Activated CD4-positive, alpha-beta T cell treated with anti-CD3 and anti-CD28 coated beads for 1 hour (primary cell): ENCODE measurements around the gene NRXN3.

ENCODE experiments used
- DNase-seq: peaks from one replicate; pipeline ENCODE4 v3.0.0-alpha.2; 2020

NRXN3 gene

DNA sequence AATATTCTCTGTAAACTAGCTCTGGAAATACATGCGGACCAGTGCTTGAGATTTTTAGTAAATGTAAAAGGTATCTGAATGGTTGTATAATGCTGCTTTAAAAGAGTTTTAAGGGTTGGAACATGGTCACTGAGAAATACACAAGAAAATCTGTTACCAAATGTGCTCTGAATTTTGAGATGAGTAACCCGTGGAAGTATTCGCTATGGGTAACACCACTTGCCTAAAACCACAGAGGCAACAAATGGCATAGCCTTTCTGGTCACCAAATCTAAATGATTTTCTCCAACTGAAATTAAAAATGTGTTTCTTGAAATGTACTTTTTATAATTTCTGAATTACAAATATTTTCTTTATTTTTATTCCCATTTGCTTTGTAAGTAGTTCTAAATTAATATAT is 1295.5 kb downstream of the NRXN3 start:
- no peak for DNase-seq

DNA sequence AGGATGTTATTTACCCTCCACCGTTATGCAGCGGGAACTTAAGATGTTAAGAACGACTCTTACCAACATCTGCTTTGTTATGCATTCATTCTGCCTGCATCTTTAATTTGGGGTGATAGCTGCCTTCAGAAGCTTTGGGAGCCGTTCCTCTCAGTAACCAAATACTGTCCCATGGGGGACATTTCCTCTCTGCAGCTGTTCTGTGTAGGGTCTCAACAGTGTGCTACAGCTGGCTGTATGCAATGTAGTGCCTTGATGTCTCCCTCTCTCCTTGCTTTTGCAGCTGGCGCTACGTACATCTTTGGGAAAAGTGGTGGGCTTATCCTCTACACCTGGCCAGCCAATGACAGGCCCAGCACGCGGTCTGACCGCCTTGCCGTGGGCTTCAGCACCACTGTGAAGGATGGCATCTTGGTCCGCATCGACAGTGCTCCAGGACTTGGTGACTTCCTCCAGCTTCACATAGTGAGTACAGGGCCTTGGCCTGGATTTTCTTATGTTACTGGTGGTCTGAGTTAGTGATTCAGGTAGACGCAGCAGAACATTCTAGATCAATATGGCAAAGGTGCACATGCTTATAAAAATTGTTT is 1296.9 kb downstream of the NRXN3 start:
- DNase-seq: no peak

DNA sequence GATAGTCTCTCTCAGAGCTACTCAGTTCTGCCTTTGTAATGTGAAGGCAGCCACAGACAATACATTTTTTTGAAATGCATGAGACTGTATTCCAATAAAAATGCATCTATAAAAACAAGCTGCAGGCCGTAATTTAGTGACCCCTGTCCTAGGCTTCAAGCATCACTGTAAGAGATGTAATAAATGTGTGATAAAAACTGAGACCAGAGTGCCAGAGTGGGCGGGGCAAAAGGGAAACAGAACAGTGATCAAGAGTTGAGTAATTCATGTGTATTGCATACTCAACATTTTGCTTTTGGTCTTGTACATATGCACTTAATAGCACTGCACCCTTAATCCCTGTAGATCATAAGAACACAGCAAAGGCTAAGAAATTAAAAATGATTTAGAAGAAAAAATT is 1297.7 kb downstream of the NRXN3 start:
- no peak for DNase-seq

DNA sequence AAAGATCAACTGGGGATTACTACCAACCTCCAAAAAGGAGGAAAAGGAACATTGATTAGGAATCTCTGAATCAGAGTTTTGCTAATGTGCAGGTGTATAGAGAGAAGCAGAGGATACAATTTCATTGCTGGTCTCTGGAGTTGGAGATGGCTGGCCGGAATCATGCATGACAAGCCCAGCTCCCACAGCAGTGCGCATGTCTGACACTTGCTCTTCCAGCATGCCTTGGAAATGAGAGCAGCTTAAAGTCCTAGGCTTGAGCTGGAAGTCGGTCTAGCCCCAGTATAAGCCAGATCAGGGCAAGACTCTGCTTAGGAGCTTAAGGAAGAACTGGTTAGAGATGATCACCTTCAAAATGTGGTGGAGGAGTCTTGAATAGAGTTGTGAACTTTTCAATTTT is 1298.3 kb downstream of the NRXN3 start:
- DNase-seq: no peak

DNA sequence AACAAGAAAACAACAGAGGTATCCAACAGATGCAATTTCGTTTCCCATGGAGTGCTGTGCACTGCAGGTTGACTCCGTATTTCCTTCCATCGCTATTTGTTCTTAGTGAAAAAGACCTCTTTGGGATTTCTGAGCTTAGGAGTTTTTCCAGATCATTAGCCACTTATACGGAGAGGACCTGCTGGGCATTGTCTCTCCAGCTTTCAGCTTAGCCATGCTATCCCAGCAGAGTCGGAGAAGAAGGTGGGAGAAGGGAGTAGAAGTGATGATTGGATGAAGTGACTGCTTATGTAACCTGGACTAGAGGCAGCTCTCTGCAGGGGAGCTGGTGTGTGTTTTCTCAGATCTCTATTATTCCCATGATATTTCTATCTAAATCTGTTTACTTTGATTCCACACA is 1303.5 kb downstream of the NRXN3 start:
- DNase-seq: no peak

DNA sequence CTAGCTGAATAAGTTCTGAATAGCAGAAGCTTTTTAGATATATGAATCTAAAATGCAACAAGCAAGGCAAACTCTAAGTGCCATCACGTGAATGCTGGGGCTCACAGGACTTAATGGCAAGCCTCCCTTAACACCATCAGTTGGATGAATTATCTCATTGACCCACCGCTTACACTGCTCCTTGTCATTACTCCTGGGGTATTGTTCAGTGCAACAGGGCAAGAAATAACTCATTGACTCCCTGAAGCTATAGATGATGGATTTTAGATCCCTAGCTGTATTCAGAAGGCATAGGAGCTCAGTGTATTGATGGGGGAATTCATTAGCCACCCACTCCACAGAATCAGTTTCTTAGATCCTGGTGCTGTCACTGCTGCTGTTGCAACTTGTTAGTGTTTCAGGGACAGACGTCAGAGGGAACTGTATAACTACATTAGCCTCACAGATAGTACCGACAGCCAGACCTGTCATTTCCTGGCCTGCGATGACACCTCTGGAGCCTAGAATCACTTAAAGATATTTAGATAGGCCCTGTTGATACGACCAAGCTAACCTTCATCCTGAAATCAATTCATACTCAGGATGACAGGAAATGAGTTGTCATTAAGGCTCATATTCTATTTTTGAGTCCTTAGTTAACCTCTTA is 1305.8 kb downstream of the NRXN3 start:
- no peak for DNase-seq

DNA sequence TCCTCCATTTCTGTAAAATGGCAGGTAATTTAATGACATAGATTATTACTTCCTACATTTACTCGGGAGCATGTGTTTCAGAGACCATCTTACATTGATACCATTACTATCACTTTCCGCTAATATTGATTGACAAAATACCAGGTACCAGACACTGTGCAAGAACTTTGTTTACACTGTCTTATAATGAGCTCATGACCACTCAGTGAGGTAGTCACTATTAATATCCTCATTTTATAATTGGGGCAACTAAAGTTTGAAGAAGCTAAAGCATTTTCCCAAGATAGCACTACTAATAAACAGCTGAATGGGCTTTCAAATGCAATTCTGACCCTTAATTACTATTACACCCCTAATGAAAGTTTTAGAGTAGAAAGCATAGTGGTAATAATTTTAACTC is 1306.4 kb downstream of the NRXN3 start:
- no peak for DNase-seq

DNA sequence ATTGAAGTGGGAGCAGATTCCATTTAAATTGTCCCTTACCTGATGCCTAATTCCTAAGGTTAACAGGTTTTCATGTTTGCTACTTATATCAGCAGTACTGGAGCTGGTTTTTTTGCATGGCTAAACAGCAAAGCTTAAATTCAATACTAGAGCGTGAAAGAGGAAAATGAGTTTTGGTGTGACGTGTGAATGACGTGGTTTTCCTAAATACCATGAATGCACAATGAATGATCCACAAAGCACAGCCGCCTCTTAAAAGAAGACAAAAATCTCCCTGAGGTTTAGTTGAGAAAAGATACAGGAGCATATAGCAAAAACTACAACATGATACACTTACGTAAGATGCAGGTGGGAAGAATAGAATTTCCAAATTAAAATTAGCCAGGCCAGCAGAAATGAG is 1310.0 kb downstream of the NRXN3 start:
- no peak for DNase-seq

DNA sequence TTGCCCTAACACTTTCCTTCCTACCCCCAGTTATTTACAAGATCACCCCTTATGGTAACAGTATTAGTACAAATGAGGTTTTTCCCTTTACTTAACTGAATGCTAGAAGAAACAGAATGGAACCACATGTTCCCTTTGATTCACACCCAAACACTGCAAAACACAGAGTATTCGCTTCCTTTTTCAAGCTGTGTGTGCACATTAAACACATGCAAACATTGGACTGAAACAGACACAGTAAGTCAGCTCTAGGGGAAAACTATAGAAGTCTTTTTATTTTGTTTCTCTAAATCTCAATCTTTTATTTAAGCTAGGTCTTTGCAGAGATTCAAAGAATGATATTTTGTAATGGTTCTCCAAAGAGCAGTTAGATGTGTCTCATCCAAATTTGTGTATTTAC is 1312.7 kb downstream of the NRXN3 start:
- DNase-seq: no peak

DNA sequence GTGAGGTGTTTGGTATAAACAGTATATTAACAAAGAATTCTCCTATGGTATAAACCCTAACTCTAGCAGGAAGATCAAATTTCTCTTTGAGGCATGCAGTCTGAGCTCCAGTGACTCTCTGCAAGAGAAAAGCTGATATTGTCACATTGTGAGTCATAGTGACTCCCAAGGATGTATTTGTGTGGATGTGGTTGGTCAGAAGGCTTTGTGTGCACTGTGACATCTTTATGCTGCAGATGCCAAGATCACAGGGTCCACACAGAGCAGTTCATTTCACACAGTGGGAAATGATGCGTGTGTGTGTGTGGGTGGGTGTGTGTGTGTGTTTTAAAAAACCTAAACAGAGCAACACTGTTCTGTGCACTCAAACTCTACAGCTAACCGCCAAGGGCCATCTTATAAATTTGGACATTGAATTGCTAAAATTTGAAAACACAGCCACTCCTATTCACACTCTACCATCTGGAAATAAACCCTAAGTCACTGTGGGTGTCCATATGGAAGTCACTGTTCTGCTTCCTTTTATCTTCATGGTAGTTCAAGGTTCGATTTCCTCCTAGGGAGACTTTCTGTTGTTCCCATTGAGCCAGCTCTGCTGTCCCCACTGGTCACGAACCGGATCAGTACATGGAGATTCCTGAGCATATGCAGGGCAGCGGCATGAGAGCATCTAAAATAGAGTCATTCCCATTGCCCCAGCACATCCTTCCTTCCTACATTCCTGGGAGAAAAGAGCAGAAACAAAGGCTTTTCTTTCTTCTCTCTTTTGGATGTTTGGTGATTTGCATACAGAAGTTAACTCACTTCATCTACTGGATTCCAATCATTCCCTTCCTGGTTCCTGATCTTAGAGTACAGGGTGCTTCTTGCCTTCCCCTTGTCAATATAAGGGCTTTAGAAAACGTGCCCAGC is 1313.6 kb downstream of the NRXN3 start:
- no peak for DNase-seq

DNA sequence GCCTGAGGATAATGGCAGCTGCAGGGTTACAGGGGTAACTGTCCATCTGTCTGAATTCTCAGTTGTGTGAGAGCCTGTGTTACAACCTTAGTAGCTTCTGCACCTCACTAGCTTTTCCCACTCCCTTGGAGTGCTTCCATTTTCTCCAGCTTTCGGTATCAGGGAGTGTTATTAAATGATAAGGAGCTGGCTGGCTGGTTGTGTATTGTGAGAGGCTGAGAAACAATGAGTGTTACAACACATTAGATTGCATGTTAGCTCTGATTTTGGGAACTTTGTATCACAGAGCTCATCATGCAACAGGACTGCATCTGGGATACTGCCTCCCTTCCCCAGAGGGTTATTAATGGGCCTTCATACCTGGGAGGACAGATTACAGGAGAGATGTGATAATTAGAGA is 1317.5 kb downstream of the NRXN3 start:
- no peak for DNase-seq

DNA sequence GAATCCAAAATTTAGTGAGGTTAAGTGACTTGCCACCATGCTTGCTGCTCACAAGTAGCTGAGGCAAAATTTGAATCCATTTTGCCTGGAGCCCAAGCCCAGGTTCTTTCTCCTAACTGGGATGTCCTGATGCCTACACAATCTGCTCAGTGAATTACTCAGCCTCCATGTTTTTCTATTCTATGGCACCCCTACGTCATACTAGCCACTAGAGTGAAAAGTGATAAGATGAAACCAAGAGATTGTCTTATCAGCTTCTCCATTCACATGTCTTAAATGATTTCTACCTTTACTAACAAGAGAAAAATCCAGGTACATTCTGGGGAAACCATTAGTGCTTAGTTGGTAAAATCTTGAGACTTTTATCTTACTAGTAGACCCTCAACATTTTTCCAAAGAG is 1321.0 kb downstream of the NRXN3 start:
- no peak for DNase-seq

DNA sequence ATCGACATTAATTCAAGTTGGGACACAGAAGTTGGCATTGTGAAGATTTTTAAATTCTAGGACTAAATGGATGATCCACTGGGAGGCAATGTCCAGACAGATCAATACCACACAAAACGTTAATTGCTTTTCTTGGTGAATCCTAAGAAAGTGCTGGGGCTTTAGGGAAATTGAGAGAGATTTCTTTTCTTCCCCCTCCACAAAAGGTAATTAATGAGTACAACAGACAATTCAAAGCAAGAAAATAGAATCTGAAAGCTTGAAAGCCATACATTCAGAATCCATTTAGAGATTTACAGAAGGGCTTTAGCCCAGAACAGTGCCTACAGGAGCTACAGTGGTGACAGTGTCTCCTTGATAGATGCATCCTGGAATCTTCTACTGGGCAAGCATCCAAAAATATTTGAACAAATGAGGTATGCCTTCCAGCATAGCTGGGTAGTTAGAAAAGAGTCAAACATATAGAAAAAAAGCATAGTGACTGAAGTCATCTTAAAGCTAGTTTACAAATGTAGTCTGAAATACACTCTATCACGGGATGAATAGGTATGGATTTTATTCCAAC is 1323.0 kb downstream of the NRXN3 start:
- no peak for DNase-seq

DNA sequence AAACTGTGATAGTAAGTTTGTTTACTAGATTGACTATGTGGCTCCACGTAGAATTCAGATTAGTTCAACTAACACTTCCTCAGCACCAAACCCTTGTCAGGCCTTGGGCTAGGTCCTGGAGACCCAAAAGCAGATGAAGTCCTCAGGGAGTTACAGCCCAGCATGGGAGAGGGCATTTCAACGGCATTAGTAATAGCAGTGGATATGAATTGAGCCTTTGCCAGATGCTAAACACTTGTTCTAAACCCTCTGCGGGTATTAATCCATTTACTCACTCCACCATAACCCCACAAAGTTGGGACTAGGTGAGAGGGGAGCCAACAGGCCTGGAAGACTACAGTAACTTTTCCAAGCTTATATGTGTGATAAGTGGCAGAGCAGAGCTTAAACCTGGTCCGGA is 1326.5 kb downstream of the NRXN3 start:
- DNase-seq: no peak

DNA sequence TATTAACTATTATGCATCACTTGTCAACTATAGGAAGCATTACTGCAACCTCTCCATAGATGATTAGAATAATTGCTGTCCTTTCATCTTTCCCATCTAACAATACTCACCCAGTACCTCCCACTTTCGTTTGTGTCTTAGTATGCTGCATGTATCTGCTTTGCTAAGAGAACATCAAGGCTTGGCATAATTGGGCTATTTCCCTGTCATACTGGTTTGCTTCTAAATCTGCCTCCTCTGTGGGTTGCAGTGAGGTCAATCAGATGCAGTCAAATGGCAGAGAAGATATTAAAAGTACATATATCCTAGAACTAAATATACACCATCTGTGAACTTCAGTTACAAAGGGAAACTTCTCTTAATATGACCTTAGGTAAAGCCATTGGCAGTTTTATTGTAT is 1330.3 kb downstream of the NRXN3 start:
- no peak for DNase-seq

DNA sequence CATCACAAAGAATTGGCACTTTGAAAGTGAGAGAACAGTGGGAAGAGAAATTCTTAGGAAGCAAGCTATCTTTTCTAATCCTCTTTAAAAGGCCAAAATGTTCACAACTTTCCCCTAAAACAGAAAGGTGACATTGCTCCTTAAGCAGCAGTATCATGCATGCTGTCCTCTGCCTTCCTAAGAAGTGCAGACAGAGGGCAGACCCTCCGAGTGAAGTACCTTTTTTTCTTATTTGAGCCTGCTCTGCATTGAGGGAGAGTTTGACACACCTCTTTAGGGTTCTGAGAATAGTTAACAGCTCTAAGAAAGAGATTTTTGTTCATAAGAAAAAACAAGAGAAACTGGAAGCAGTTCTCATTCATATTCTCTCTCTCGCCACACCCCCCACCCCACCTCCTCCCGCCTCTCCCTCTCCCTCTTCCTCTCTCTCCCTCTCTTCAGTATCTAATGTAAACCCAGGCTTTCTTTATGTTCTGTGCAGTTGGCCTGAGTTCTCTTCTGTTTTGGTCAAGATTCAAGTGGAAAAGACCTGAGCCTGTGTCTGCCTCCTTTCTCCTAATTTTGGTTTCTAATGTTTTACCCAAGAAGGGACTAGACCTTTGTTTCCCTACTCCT is 1332.1 kb downstream of the NRXN3 start:
- no peak for DNase-seq

DNA sequence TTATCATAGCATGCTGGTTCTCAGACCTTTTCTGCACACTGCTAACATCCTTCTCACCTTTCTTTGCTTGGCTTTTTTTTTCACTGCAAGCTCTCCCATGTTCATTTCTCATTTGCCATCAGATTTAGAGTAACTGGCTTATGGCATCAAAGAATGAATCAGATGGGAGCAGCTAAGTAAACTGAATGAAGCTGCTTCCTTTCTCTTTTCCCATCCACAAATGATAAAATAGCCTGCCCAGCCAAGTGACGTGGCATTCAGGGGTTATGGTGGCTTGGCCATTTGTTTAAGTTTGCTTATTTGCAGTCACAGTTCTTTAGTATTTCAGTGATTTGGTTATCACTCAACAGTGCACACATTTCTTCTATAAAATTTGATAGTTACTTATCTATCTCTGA is 1332.6 kb downstream of the NRXN3 start:
- DNase-seq: no peak

DNA sequence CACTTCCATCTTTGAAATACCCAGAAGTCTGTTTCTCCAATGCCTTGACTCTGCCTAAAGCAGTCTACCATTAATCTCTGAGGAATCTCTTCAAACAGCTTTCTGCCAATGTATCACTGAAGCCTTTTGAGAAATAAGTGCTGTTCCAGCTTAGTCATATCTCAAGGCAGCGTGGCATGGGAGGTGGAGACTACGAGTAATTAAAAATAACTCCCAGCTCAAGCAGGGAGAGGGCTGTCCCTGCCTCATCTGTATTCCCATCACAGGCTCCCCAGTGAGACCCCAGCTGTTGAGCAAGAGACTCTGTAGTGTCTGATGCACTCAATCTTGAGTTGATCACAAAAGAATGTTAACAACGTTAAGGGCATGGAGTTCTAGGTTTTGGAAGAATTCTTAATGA is 1340.5 kb downstream of the NRXN3 start:
- DNase-seq: no peak

DNA sequence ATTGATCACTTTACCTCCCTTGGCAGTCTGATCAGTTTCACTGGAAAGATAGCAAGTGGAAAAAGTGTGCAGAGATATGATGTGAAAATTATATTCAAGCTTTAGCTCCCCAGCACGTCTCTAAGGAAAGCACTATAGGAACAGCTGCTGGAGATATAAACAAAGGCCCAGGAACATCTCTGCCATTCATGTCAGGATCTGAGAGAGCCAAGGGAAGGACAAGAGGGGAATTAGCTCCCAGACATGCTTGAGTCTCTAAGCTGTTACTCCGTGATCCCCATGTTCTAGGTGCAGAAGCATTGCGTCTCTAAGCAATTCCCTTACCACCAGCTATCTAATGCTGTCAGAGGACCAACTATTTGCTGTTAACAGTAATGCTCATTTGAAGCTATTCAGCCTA is 1341.0 kb downstream of the NRXN3 start:
- DNase-seq: no peak

DNA sequence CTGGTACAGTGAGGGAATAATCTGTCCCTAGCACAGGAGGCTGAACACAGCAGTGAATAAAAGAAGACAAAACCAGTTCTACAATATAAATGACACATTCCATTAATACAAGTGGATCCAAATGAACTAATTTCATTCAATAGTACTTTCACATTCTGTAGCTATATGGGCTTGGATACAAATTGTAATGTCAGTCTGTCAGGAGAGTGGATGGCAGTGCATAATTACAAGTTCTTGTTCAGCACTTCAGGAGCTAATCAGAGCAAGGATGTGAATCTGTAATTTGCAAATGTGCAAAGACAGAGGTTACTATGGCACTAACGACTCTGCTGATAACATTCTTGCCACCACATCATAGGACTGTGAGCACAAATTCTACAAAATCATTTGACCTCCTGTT is 1343.3 kb downstream of the NRXN3 start:
- DNase-seq: no peak

DNA sequence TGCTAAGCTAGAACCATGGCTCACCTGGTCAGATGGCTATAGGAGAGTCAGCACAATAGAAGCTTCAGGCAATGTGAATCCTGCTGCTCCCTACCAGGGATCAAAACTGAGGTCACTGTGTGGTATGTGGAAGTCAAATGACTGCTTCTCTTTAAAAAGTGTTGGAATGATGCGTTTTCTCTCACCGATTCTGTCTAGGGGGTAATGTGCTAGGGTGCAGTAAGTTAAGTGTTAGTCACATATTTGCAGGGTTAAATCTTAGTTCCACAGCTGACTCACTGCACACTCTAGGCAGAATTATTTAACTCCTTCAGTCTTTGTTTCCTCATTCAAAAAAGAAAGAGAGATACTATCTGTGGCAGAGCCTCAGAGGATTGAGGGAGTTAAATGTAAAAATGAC is 1344.5 kb downstream of the NRXN3 start:
- no peak for DNase-seq

DNA sequence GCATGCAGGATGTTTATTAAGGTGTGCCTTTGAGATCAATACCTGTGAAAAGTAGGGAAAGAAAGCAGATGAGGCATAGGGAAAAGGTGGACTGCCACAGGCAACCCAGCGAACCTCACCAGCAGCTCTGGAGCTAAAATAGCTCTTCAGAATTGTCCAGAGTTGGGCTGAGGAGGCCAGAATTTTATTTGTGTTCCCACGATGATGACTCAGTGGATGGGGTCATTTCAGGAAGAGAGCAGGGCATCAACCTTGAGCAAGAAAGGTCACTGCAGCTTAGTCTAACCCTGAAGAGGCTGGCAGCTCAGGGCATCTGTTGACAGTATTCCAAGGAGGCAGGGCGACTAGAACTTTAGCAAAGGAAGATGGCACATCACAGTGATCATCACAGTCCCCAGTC is 1345.0 kb downstream of the NRXN3 start:
- no peak for DNase-seq

DNA sequence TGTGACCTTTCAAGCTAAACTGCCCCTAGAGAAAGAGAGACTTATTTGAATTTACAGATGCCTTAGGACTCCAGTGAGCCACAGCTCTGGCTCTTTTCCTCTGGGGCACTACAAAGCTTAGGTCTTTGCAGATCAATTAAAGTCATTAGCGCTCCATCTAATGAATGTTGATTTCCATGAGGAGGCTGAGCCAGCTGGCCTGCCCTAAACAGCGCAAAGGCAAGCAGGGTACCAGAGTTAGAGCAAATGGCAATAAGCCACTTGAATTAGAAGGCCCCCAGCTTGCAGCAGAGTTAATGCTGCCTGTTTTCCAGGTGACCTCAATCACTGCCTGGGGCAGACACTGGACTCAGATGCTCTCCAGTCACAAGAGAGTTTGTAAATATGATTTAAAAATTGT is 1345.8 kb downstream of the NRXN3 start:
- no peak for DNase-seq

DNA sequence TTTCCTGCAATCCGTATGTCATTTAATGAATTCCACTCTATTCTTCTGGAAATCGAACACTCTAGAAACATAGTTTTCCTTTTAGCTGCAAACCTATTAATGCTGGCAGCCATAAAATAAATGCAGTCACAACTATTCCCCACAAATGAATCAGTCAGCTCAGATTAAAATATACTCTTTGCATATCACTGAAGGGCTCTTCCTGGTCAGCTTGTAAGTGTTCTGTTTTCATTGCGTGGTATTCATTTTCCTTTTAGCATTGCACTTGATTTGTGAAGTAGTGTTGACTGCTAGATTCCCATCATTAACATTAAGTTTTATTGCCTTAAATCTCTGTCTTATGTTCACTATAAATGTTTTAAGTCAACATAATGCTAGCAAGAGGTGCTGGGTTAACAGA is 1355.2 kb downstream of the NRXN3 start:
- DNase-seq: no peak
